C4-2B (cell line): ENCODE results near the gene PHLDA3.

Source experiments
- CTCF ChIP-seq: fragments of 450-650 bp; conservative IDR thresholded peaks from 2 replicates; pipeline ENCODE4 v1.5.1; 2017; ENCODE audit warnings: mild to moderate bottlenecking
- ZFX ChIP-seq: fragments of 450-650 bp; IDR thresholded peaks from 2 replicates; pipeline ENCODE4 v1.6.1; 2017

- TF ChIP-seq CTCF (no peak), ZFX (no peak)
Observed at GRCh38 chr1:201433609-201434008, 35.4 kb downstream of the PHLDA3 start.
